Erythroblast (primary cell): ENCODE results near the gene TCF3.

Source experiments
- GATA1 ChIP-seq: IDR thresholded peaks from 2 replicates; pipeline ENCODE4 v1.6.1; 2011; ENCODE audit warnings: low read depth, mild to moderate bottlenecking, control low read depth, low read length, moderate library complexity
- POLR2A ChIP-seq: IDR thresholded peaks from 2 replicates; pipeline ENCODE4 v1.6.1; 2011; ENCODE audit warnings: mild to moderate bottlenecking, low read length

- TF ChIP-seq POLR2A, result no peak
- TF ChIP-seq GATA1, result no peak
Measured at GRCh38 chr19:1609680-1610474, 42.5 kb downstream of the TCF3 start.
